Breast epithelium (tissue), 4 donors: ENCODE results near the gene ANKRD29. TPM values are rescaled to one million over a fixed set of nuclear protein-coding genes. Genes with fewer than 3 reads are reported as not detected.
A peak's percentile ranks its signal among the peaks of the same experiment; 100 is the strongest.

Experiments
- DNase-seq, 2 donors: peaks; one replicate each; pipeline ENCODE4 v3.0.0-alpha.2; 2019; ENCODE audit warnings: low spot score in 2 of 2
- H3K27ac ChIP-seq, 2 donors: fragments of 200-600 bp; sonication (generic) in 1 of 2; one replicate each; pipeline ENCODE4 v1.5.1; 2016 to 2019; ENCODE audit warnings: mild to moderate bottlenecking in 1 of 2
- H3K27me3 ChIP-seq, 2 donors: fragments of 200-600 bp; sonication (generic) in 1 of 2; one replicate each; pipeline versions ENCODE4 v1.5.1 to v1.6.0; 2017 to 2019; ENCODE audit warnings: control low read depth in 1 of 2, mild to moderate bottlenecking in 1 of 2
- H3K36me3 ChIP-seq: fragments of 200-600 bp; one replicate; pipeline ENCODE4 v1.5.1; 2019
- H3K4me1 ChIP-seq, 2 donors: fragments of 200-600 bp; sonication (generic); one replicate each; pipeline ENCODE4 v1.5.1; 2016 to 2019; ENCODE audit warnings: control low read depth in 1 of 2
- H3K4me3 ChIP-seq, 3 donors: fragments of 200-600 bp; sonication (generic); 1 replicate in 2 of 3; 2 replicates in 1 of 3; pipeline ENCODE4 v1.5.1; 2016 to 2019; ENCODE audit warnings: mild to moderate bottlenecking in 3 of 3, moderate library complexity in 2 of 3
- H3K9me3 ChIP-seq, 2 donors: fragments of 200-600 bp; sonication (generic) in 1 of 2; one replicate each; pipeline ENCODE4 v1.5.1; 2016 to 2019; ENCODE audit warnings: control low read depth in 1 of 2
- POLR2A ChIP-seq: fragments of 450-650 bp; IDR thresholded peaks from one replicate; pipeline ENCODE4 v1.6.1; 2016; ENCODE audit warnings: antibody characterized with exemption, mild to moderate bottlenecking, moderate library complexity
- POLR2AphosphoS5 ChIP-seq, 3 donors: sonication (generic); formaldehyde crosslinking; IDR thresholded peaks; one replicate each; pipeline ENCODE4 v1.6.1; 2017; ENCODE audit warnings: antibody characterized with exemption in 3 of 3
- intact Hi-C: fragments of 100-400 bp; cut with DNase I; formaldehyde crosslinking; loops from one replicate; pipeline ENCODE4 v1.15.1; 2023; ENCODE audit warnings: low total_unique reads
- total RNA-seq, 3 donors: library from RNA; depleted of rRNA; stranded (reverse); fragments of >200 nt; gene quantifications; one replicate each; pipeline ENCODE4 v1.1.0, GENCODE V29; 2016
- TF ChIP-seq, protein P1 (sequence below), 3 donors: fragments of 450-650 bp; IDR thresholded peaks; one replicate each; pipeline ENCODE4 v1.5.1; 2016 to 2017; ENCODE audit warnings: antibody characterized with exemption in 3 of 3, mild to moderate bottlenecking in 3 of 3, moderate library complexity in 3 of 3

Gene ANKRD29
- total RNA-seq, 3 donors from 2014 or later = 8.8 to 13.8 (median 9.9) TPM

DNA sequence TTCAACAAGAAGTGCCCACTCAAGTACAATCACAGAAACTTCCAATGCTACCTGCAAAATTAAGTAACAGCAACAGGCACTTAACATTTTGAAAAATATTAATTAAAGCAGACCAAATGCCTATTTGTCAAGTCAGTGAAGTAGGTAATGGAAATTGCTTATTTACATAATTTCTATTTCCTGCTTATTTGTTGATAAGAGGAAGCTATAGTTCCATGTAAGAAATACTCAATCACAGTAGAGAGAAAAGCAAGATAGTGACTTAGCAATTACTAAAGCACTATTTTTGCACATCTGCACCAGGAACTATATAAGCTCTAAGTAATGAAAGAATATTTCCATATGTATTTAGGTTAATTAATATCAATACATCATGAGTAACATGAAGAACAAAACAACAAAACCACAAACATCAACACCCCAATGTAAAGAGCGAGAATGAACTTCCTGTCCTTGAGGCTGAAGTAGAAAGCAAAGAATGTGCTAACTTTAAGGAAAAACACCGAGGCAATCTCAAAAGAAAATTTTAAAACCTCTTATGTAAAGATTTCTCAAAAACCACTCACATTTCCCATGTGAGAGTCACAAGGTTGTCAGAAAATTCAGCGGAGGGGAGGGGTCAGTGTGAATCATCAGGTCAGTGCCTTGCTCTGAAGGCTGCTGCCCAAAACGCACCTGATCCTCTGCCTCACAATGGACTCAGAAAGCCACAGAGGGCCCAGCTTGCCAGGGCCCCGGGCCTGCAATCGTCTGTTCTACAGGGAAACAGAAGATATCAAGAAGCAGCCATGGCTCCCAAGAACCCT is 88.9 kb downstream of the ANKRD29 start:
- Histone ChIP-seq H3K9me3 (no peaks in the 10 kb centered on the region), H3K27ac (peak overlapping the region; percentile 57 to 73), H3K36me3 (no peaks in the 10 kb centered on the region), H3K4me3 (no peak overlapping the region), H3K27me3 (no peaks in the 10 kb centered on the region), H3K4me1 (peaks cover 0 to 3% of the 10 kb centered on the region in 2 donors)
- intact Hi-C loops = no loop called here
- TF ChIP-seq, protein P1, sequence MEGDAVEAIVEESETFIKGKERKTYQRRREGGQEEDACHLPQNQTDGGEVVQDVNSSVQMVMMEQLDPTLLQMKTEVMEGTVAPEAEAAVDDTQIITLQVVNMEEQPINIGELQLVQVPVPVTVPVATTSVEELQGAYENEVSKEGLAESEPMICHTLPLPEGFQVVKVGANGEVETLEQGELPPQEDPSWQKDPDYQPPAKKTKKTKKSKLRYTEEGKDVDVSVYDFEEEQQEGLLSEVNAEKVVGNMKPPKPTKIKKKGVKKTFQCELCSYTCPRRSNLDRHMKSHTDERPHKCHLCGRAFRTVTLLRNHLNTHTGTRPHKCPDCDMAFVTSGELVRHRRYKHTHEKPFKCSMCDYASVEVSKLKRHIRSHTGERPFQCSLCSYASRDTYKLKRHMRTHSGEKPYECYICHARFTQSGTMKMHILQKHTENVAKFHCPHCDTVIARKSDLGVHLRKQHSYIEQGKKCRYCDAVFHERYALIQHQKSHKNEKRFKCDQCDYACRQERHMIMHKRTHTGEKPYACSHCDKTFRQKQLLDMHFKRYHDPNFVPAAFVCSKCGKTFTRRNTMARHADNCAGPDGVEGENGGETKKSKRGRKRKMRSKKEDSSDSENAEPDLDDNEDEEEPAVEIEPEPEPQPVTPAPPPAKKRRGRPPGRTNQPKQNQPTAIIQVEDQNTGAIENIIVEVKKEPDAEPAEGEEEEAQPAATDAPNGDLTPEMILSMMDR (IDR thresholded peaks at IDR 0.05) = no peak
- TF ChIP-seq POLR2AphosphoS5 (IDR thresholded peaks at IDR 0.05) = peak in 1 of 3 donors; percentile 27
- DNase-seq = no peak

DNA sequence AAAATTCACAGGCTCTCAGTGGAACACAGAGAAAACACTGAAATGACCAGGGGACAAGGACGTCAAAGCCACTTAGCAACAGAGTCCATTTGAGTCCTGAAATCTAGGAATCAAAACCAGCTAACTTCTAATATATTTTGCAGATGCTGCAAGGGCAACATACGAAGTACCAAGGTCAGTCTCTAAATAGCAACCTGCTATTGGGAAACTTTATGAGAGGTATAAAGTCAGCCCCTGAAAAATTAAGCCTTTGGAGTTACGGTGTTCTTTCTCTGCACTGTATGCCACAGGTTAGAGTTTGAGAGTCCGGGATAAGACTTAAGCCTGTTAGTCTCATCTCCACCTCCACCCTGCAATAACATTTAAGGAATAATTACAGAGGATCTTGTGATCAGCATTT is 89.7 kb downstream of the ANKRD29 start:
- no peaks in the 10 kb centered on the region for H3K27me3 ChIP-seq
- H3K27ac ChIP-seq = peak overlapping the region in 1 of 2 donors; percentile 25
- no peaks in the 10 kb centered on the region for H3K36me3 ChIP-seq
- TF ChIP-seq POLR2A = no peak
- H3K4me3 ChIP-seq = no peak overlapping the region
- intact Hi-C loops = no loop called here
- peaks cover 0 to 3% of the 10 kb centered on the region in 2 donors for H3K4me1 ChIP-seq
- H3K9me3 ChIP-seq = no peaks in the 10 kb centered on the region
- DNase-seq = no peak

DNA sequence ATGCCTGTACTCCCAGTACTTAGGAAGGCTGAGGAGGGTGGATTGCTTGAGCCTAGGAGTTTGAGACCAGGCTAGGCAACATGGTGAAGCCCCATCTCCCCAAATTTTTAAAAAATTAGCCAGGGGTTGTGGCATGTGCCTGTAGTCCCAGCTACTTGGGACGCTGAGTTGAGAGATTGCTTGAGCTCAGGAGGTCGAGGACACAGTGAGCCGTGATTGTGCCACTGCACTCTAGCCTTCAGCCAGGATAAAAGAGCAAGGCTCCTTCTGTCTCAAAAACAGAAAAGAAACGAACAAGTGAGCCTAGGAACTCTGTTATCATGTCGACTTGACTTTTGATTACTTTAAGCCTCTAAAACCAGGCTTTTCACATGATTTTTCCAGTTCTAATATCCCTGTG is 90.1 kb downstream of the ANKRD29 start:
- intact Hi-C loops = no loop called here
- no peaks in the 10 kb centered on the region for H3K9me3 ChIP-seq
- no peaks in the 10 kb centered on the region for H3K27me3 ChIP-seq
- TF ChIP-seq, protein P1 (IDR thresholded peaks at IDR 0.05) = no peak
- TF ChIP-seq POLR2AphosphoS5 (IDR thresholded peaks at IDR 0.05) (no peak), POLR2A (no peak)
- no peak for DNase-seq
- H3K4me3 ChIP-seq = no peak overlapping the region
- H3K27ac ChIP-seq = no peak overlapping the region
- no peaks in the 10 kb centered on the region for H3K36me3 ChIP-seq
- H3K4me1 ChIP-seq = peaks cover 0 to 3% of the 10 kb centered on the region in 2 donors

DNA sequence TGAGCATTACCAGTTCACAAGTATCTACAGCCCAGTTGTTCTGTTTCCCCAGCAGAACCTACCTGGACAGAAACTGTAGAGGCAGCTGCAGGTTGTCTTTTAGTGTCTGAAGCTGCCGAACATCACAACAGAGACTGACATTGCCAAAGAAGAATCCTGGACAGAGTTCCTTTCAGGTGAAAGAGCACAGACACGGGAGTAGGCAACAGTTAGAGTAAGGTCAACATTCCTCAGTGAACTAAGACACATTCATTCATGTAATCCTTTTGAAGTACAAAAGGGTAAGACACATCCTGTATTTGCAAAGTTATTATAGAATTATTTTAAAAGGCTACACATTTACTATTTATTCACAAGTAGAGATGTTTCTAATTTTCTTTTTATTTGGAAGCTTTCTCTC is 90.7 kb downstream of the ANKRD29 start:
- Histone ChIP-seq H3K9me3 (no peaks in the 10 kb centered on the region), H3K27me3 (no peaks in the 10 kb centered on the region), H3K36me3 (no peaks in the 10 kb centered on the region), H3K27ac (no peak overlapping the region), H3K4me1 (peaks cover 0 to 3% of the 10 kb centered on the region in 2 donors), H3K4me3 (no peak overlapping the region)
- intact Hi-C loops = no loop called here
- no peak for DNase-seq
- TF ChIP-seq, protein P1 (IDR thresholded peaks at IDR 0.05) = no peak
- TF ChIP-seq POLR2A (no peak), POLR2AphosphoS5 (IDR thresholded peaks at IDR 0.05) (no peak)

DNA sequence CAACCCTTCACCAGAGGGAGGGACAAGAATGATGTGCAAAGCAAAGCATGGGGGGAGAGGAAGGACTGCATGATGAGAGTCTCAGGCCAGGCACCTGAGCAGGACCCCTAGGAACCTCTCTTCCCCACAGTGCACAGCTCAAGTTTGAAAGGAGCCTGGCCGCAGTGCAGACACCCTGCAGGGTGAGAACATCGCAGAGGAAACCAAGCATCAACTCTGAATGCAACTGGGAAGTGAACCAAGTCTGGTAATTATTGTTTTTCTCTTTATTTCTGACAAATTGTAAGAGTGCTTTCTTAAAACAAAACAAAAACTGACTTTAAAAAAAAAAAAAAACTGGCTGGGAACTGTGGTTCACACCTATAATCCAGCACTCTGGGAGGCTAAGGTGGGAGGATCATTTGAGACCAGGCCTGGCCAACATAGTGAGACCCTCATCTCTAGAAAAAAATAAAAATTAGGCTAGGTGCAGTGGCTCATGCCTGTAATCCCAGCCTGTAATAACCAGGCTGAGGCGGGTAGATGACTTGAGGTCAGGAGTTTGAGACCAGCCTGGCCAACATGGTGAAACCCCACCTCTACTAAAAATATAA is 91.7 kb downstream of the ANKRD29 start:
- no peak for DNase-seq
- H3K4me1 ChIP-seq = peaks cover 0 to 3% of the 10 kb centered on the region in 2 donors
- H3K27ac ChIP-seq = no peak overlapping the region
- TF ChIP-seq POLR2AphosphoS5 (IDR thresholded peaks at IDR 0.05) (no peak), POLR2A (no peak)
- intact Hi-C loops = no loop called here
- no peak overlapping the region for H3K4me3 ChIP-seq
- no peaks in the 10 kb centered on the region for H3K9me3 ChIP-seq
- H3K27me3 ChIP-seq = no peaks in the 10 kb centered on the region
- no peaks in the 10 kb centered on the region for H3K36me3 ChIP-seq
